Measurements from ENCODE around the gene TBL1X.

The TBL1X gene

GRCh38 chrX:9593756-9594155, 128.9 kb downstream of the TBL1X start:
- DNase-seq (ENCODE audit: low read depth): no peak
- no peak for TF ChIP-seq CTCF (IDR thresholded peaks at IDR 0.05; ENCODE audit: insufficient read depth, low read depth, low read length, missing control alignments)
- H3K4me3 ChIP-seq (ENCODE audit: low read length): no peak overlapping the region

- no peak for TF ChIP-seq CTCF (IDR thresholded peaks at IDR 0.05; ENCODE audit: insufficient read depth, low read depth, low read length, missing control alignments)
- DNase-seq (ENCODE audit: low read depth): no peak
- no peak overlapping the region for H3K4me3 ChIP-seq (ENCODE audit: low read length)
Measured at GRCh38 chrX:9595174-9595573, 130.3 kb downstream of the TBL1X start.

GRCh38 chrX:9596837-9597236, 132.0 kb downstream of the TBL1X start:
- no peak for DNase-seq (ENCODE audit: low read depth)
- TF ChIP-seq CTCF (IDR thresholded peaks at IDR 0.05; ENCODE audit: insufficient read depth, low read depth, low read length, missing control alignments): no peak
- H3K4me3 ChIP-seq (ENCODE audit: low read length): no peak overlapping the region

GRCh38 chrX:9597361-9598035, 132.6 kb downstream of the TBL1X start:
- DNase-seq (ENCODE audit: low read depth): no peak
- TF ChIP-seq CTCF (IDR thresholded peaks at IDR 0.05; ENCODE audit: insufficient read depth, low read depth, low read length, missing control alignments): no peak
- no peak overlapping the region for H3K4me3 ChIP-seq (ENCODE audit: low read length)

GRCh38 chrX:9598344-9598743, 133.5 kb downstream of the TBL1X start:
- DNase-seq (ENCODE audit: low read depth): no peak

GRCh38 chrX:9604111-9604907, 139.5 kb downstream of the TBL1X start:
- no peak for DNase-seq (ENCODE audit: low read depth)
- no peak for TF ChIP-seq CTCF (IDR thresholded peaks at IDR 0.05; ENCODE audit: insufficient read depth, low read depth, low read length, missing control alignments)
- H3K4me3 ChIP-seq (ENCODE audit: low read length): no peak overlapping the region

More at GRCh38 chrX:9598344-9598743, 133.5 kb downstream of the TBL1X start:
- no peak for TF ChIP-seq CTCF (IDR thresholded peaks at IDR 0.05; ENCODE audit: insufficient read depth, low read depth, low read length, missing control alignments)
- no peak overlapping the region for H3K4me3 ChIP-seq (ENCODE audit: low read length)

Data from epithelial cell of esophagus (primary cell).